ENCODE measurements around the gene GPC6.

GRCh38 chr13:94199135-94199534 is 972.5 kb downstream of the GPC6 start:
- TF ChIP-seq CTCF (IDR thresholded peaks at IDR 0.05; ENCODE audit: insufficient read depth, low read length, poor library complexity, severe bottlenecking) (no peak), EZH2phosphoT487 (conservative IDR thresholded peaks at IDR 0.05; ENCODE audit: low read length) (no peak)
